B cell (primary cell): Measurements from ENCODE around the gene ZNF407. TPM values are rescaled to one million over a fixed set of nuclear protein-coding genes. Genes with fewer than 3 reads are reported as not detected.

Source experiments
- ATAC-seq: fragments of 200-7000 bp; cut with Tn5 transposase; one replicate; pipeline ENCODE4 v1.10.0; 2021; ENCODE audit warnings: low read depth, mild to moderate bottlenecking, moderate number of reproducible peaks, moderate library complexity
- CTCF ChIA-PET: fragments of 350-600 bp; sonication (Branson Sonifier 250); formaldehyde crosslinking; loops from one replicate; lab custom pipeline; 2021; ENCODE audit warnings: antibody characterized with exemption, inconsistent platforms; lab: Charles Lee
- POLR2A ChIA-PET: fragments of 350-600 bp; sonication (Branson Sonifier 250); formaldehyde crosslinking; loops from one replicate; lab custom pipeline; 2021; ENCODE audit warnings: antibody characterized with exemption; lab: Charles Lee
- DNase-seq: peaks from one replicate; pipeline ENCODE4 v3.0.0; 2013
- H2AFZ ChIP-seq: 2 replicates; pipeline ENCODE4 v1.6.1; 2012; ENCODE audit warnings: mild to moderate bottlenecking, low read depth, low read length; ENCODE audit not compliant: insufficient read depth, poor library complexity, severe bottlenecking
- H3K27ac ChIP-seq, 2 donors: 1 replicate in 1 of 2; 2 replicates in 1 of 2; pipeline ENCODE4 v1.5.1; 2012 to 2013; ENCODE audit warnings: low read length in 2 of 2, mild to moderate bottlenecking in 2 of 2, moderate library complexity in 1 of 2
- H3K27me3 ChIP-seq, 4 experiments: fragments of 200-600 bp in 1 of 4; sonication (generic) in 1 of 4; replicated peaks in 1 of 4; 1 replicate in 2 of 4; 2 replicates in 2 of 4; pipeline versions ENCODE4 v1.6.1 to v1.7.0; 2013 to 2016; ENCODE audit warnings: low read length in 3 of 4, mild to moderate bottlenecking in 2 of 4, mixed read lengths in 1 of 4, moderate library complexity in 1 of 4; ENCODE audit not compliant: insufficient read depth in 4 of 4, control insufficient read depth in 3 of 4; ENCODE audit errors: control extremely low read depth in 1 of 4
- H3K36me3 ChIP-seq, 2 experiments: replicated peaks in 1 of 2; 1 replicate in 1 of 2; 2 replicates in 1 of 2; pipeline versions ENCODE4 v1.6.1 to v1.7.1; 2013; ENCODE audit warnings: low read length in 1 of 2; ENCODE audit not compliant: insufficient read depth in 2 of 2, control insufficient read depth in 1 of 2; ENCODE audit errors: control extremely low read depth in 1 of 2, extremely low read depth in 1 of 2
- H3K4me1 ChIP-seq, 2 donors: fragments of 200-600 bp in 1 of 2; sonication (generic) in 1 of 2; 1 replicate in 1 of 2; 2 replicates in 1 of 2; pipeline versions ENCODE4 v1.5.1 to v1.6.1; 2013 to 2017; ENCODE audit warnings: low read length in 2 of 2; ENCODE audit not compliant: control insufficient read depth in 2 of 2, insufficient read depth in 2 of 2
- H3K4me2 ChIP-seq: replicated peaks from 2 replicates; pipeline ENCODE3; 2012; ENCODE audit warnings: mild to moderate bottlenecking, low read depth, low read length; ENCODE audit not compliant: poor library complexity, severe bottlenecking
- H3K4me3 ChIP-seq, 5 experiments: fragments of 200-600 bp in 1 of 5; sonication (generic) in 1 of 5; 1 replicate in 3 of 5; 2 replicates in 2 of 5; pipeline versions ENCODE4 v1.5.1 to v1.7.0; 2011 to 2016; ENCODE audit warnings: low read length in 4 of 5, mild to moderate bottlenecking in 4 of 5, low read depth in 2 of 5, control low read depth in 1 of 5, moderate library complexity in 1 of 5; ENCODE audit not compliant: insufficient read depth in 1 of 5; ENCODE audit errors: control extremely low read depth in 1 of 5, extremely low read depth in 1 of 5
- H3K79me2 ChIP-seq: fragments of 200-600 bp; sonication (generic); one replicate; pipeline ENCODE4 v1.6.0; 2016; ENCODE audit warnings: low read length; ENCODE audit not compliant: control insufficient read depth, insufficient read depth
- H3K9ac ChIP-seq: fragments of 200-600 bp; sonication (generic); 2 replicates; pipeline ENCODE4 v1.6.1; 2017; ENCODE audit warnings: mild to moderate bottlenecking, low read length, moderate library complexity
- H3K9me3 ChIP-seq, 3 donors: one replicate each; pipeline versions ENCODE4 v1.6.1 to v1.7.1; 2013; ENCODE audit warnings: low read length in 2 of 3; ENCODE audit not compliant: control insufficient read depth in 2 of 3, insufficient read depth in 1 of 3; ENCODE audit errors: control extremely low read depth in 1 of 3
- H4K20me1 ChIP-seq: 2 replicates; pipeline ENCODE4 v1.6.0; 2012; ENCODE audit warnings: mild to moderate bottlenecking, low read length; ENCODE audit not compliant: insufficient read depth, control insufficient read depth, poor library complexity, severe bottlenecking
- H3K27ac Mint-ChIP-seq: one replicate; pipeline ENCODE4 v1.8.0; 2021; ENCODE audit warnings: mixed read lengths
- H3K27me3 Mint-ChIP-seq: one replicate; pipeline ENCODE4 v1.8.0; 2021; ENCODE audit warnings: mixed read lengths
- H3K4me1 Mint-ChIP-seq: one replicate; pipeline ENCODE4 v1.8.0; 2021; ENCODE audit warnings: mixed read lengths
- H3K4me3 Mint-ChIP-seq: one replicate; pipeline ENCODE4 v1.8.0; 2021; ENCODE audit warnings: mixed read lengths
- H3K9me3 Mint-ChIP-seq: one replicate; pipeline ENCODE4 v1.8.0; 2022; ENCODE audit warnings: mixed read lengths; ENCODE audit not compliant: insufficient read depth
- CTCF ChIP-seq: fragments of 200-600 bp; IDR thresholded peaks from one replicate; pipeline ENCODE4 v1.8.0; 2022; ENCODE audit warnings: antibody characterized with exemption, mild to moderate bottlenecking
- EZH2 ChIP-seq: IDR thresholded peaks from 2 replicates; pipeline ENCODE4 v1.6.1; 2012; ENCODE audit warnings: borderline replicate concordance, low read depth, mild to moderate bottlenecking, moderate library complexity, low read length; ENCODE audit not compliant: insufficient read depth, poor library complexity, severe bottlenecking
- WGBS: methylation state at CpG from one replicate; pipeline ENCODE4 v1.1.5; 2013; ENCODE audit warnings: missing lambda C conversion rate; ENCODE audit not compliant: insufficient coverage; 5-methylcytosine and 5-hydroxymethylcytosine counted together
- intact Hi-C: fragments of 100-400 bp; cut with micrococcal nuclease; formaldehyde crosslinking; loops from one replicate; pipeline ENCODE4 v1.10.0; 2022
- polyA plus RNA-seq: library from polyadenylated mRNA; depleted of rRNA; stranded (reverse); fragments of >200 nt; gene quantifications from 2 replicates; pipeline ENCODE4 v1.2.3, GENCODE V29; 2012
- total RNA-seq, 2 donors: library from RNA; stranded (reverse); fragments of 120-200 nt in 1 of 2; gene quantifications; 1 replicate in 1 of 2; 2 replicates in 1 of 2; pipeline versions ENCODE4 v1.2.3 to v1.2.4, GENCODE V29; 2013 to 2022

The ZNF407 gene
- total and polyA plus RNA-seq, 2 donors (not counting 1 experiment from before 2014, with no cell fraction given): 4.5 to 37.1 TPM

- no peaks in the 10 kb centered on the region for H3K9me3 Mint-ChIP-seq
- Histone ChIP-seq H3K27me3 (no peaks in the 10 kb centered on the region), H2AFZ (no peak overlapping the region), H3K9me3 (no peaks in the 10 kb centered on the region), H3K4me2 (no peak overlapping the region), H3K36me3 (no peaks in the 10 kb centered on the region), H3K4me1 (no peaks in the 10 kb centered on the region), H3K4me3 (no peak overlapping the region), H3K9ac (no peak overlapping the region), H4K20me1 (no peaks in the 10 kb centered on the region), H3K27ac (no peak overlapping the region), H3K79me2 (no peaks in the 10 kb centered on the region)
- H3K4me3 Mint-ChIP-seq: no peak overlapping the region
- TF ChIP-seq CTCF (no peak), EZH2 (no peak)
- ChIA-PET POLR2A (no interaction called here), CTCF (no interaction called here)
- H3K4me1 Mint-ChIP-seq: no peaks in the 10 kb centered on the region
- no peak overlapping the region for H3K27ac Mint-ChIP-seq
- 100% methylated on average over 2 of the region's 4 CpGs for WGBS
- intact Hi-C loops: no loop called here
- ATAC-seq (no peak), DNase-seq (no peak)
- H3K27me3 Mint-ChIP-seq: no peaks in the 10 kb centered on the region
Observed at GRCh38 chr18:75043478-75043877, 445.8 kb downstream of the ZNF407 start.

- Mint-ChIP-seq H3K27ac (no peak overlapping the region), H3K4me3 (no peak overlapping the region), H3K9me3 (no peaks in the 10 kb centered on the region), H3K4me1 (no peaks in the 10 kb centered on the region), H3K27me3 (no peaks in the 10 kb centered on the region)
- H3K79me2 ChIP-seq: no peaks in the 10 kb centered on the region
- H4K20me1 ChIP-seq: no peaks in the 10 kb centered on the region
- no peak overlapping the region for H2AFZ ChIP-seq
- 100% methylated on average over 4 of the region's 9 CpGs for WGBS
- no peaks in the 10 kb centered on the region for H3K4me1 ChIP-seq
- no peak for ATAC-seq
- no peak overlapping the region for H3K27ac ChIP-seq
- ChIA-PET POLR2A (no interaction called here), CTCF (no interaction called here)
- no peaks in the 10 kb centered on the region for H3K27me3 ChIP-seq
- H3K9ac ChIP-seq: no peak overlapping the region
- no peaks in the 10 kb centered on the region for H3K36me3 ChIP-seq
- intact Hi-C loops: no loop called here
- H3K9me3 ChIP-seq: no peaks in the 10 kb centered on the region
- H3K4me3 ChIP-seq: no peak overlapping the region
- TF ChIP-seq EZH2 (no peak), CTCF (no peak)
- no peak overlapping the region for H3K4me2 ChIP-seq
- no peak for DNase-seq
Observed at GRCh38 chr18:75044296-75044695, 446.6 kb downstream of the ZNF407 start.
